Measurements from ENCODE around the gene AMELY. TPM values are rescaled to one million over a fixed set of nuclear protein-coding genes. Genes with fewer than 3 reads are reported as not detected.
"Not testable (repeated sequence)": the region's sequence is repeated elsewhere in the genome, so short reads cannot be mapped to it uniquely, and the experiment has no call there.

AMELY gene
- total RNA-seq, 5 donors from 2014 or later (not counting 1 experiment from before 2014, with no cell fraction given) = not detected

DNA sequence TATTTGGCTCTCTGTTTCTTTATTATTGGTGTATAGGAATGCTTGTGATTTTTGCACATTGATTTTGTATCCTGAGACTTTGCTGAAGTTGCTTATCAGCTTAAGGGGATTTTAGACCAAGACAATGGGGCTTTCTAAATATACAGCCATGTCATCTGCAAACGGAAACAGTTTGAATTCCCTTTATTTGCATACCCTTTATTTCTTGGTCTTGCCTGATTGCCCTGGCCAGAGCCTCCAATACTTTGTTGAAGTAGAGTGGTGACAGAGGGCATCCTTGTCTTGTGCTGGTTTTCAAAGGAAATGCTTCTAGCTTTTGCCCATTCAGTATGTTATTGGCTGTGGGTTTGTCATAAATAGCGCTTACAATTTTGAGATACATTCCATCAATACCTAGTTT, 68.9 kb downstream of the AMELY start:
- H3K4me3 Mint-ChIP-seq; H3K4me1 Mint-ChIP-seq; H3K4me1 ChIP-seq (ENCODE audit: control insufficient read depth in 1 of 2, extremely low read depth in 1 of 2, insufficient read depth in 2 of 2, low read length in 2 of 2); CTCF ChIA-PET; H3K27ac ChIP-seq (ENCODE audit: low read length); H3K4me3 ChIP-seq (ENCODE audit: control insufficient read depth in 1 of 2, extremely low read depth in 1 of 2, low read length in 1 of 2); H3K9me3 ChIP-seq; H3K27me3 ChIP-seq (replicated peaks in 1 of 2; ENCODE audit: control insufficient read depth in 2 of 2, extremely low read depth in 1 of 2, insufficient read depth in 2 of 2, low read length in 1 of 2); H3K27me3 Mint-ChIP-seq; POLR2A ChIA-PET; DNase-seq; H3K36me3 ChIP-seq (ENCODE audit: control insufficient read depth in 2 of 2, extremely low read depth in 1 of 2, insufficient read depth in 1 of 2, low read length in 1 of 2); H3K9me3 Mint-ChIP-seq; H3K27ac Mint-ChIP-seq; H3K36me3 Mint-ChIP-seq; ATAC-seq (replicated peaks in 1 of 4): not testable (repeated sequence)
- no CpG with 5 or more reads among the region's 2 CpGs for WGBS (ENCODE audit: insufficient coverage)

Other genes with a start within 250 kb of the AMELY start
- not detected for gene TBL1Y, start 1.1 kb downstream of the AMELY start, total RNA-seq